RWPE2 (cell line): ENCODE data around the gene PLD4.
"Not testable (repeated sequence)": the region's sequence is repeated elsewhere in the genome, so short reads cannot be mapped to it uniquely, and the experiment has no call there.

Experiments
- ATAC-seq: fragments of 200-7000 bp; cut with Tn5 transposase; 3 replicates; pipeline ENCODE4 v1.9.1; 2021; ENCODE audit warnings: low read depth
- DNase-seq: peaks from one replicate; pipeline ENCODE4 v3.0.0-alpha.2; 2020; ENCODE audit warnings: low spot score
- H3K27ac ChIP-seq: fragments of 450-650 bp; 2 replicates; pipeline ENCODE4 v1.5.1; 2017; ENCODE audit warnings: mild to moderate bottlenecking; ENCODE audit not compliant: poor library complexity, severe bottlenecking
- H3K27me3 ChIP-seq: fragments of 250-450 bp; sonication (Bioruptor Pico); 2 replicates; pipeline ENCODE4 v1.5.1; 2021; ENCODE audit warnings: mild to moderate bottlenecking, moderate library complexity; ENCODE audit not compliant: insufficient read depth, poor library complexity, severe bottlenecking
- H3K36me3 ChIP-seq: fragments of 250-450 bp; sonication (Bioruptor Pico); 2 replicates; pipeline ENCODE4 v1.5.1; 2020; ENCODE audit warnings: low read depth, mild to moderate bottlenecking, moderate library complexity
- H3K4me1 ChIP-seq: fragments of 250-450 bp; sonication (Bioruptor Pico); 2 replicates; pipeline ENCODE4 v1.5.1; 2021; ENCODE audit warnings: mild to moderate bottlenecking, moderate library complexity; ENCODE audit not compliant: insufficient read depth, poor library complexity, severe bottlenecking
- H3K4me3 ChIP-seq: fragments of 250-450 bp; sonication (Bioruptor Pico); 2 replicates; pipeline ENCODE4 v1.5.1; 2021; ENCODE audit warnings: mild to moderate bottlenecking, moderate library complexity; ENCODE audit not compliant: severe bottlenecking
- H3K9me3 ChIP-seq: fragments of 250-450 bp; sonication (Bioruptor Pico); 2 replicates; pipeline ENCODE4 v1.5.1; 2021; ENCODE audit warnings: mild to moderate bottlenecking, moderate library complexity; ENCODE audit not compliant: severe bottlenecking
- CTCF ChIP-seq: fragments of 450-650 bp; IDR thresholded peaks from one replicate; pipeline ENCODE4 v1.5.1; 2017; ENCODE audit warnings: mild to moderate bottlenecking, moderate library complexity; ENCODE audit not compliant: poor library complexity, severe bottlenecking

PLD4 gene

GRCh38 chr14:104912053-104912452, 12.6 kb upstream of the PLD4 start:
- Histone ChIP-seq H3K4me3 (no peak overlapping the region), H3K9me3 (peaks cover 11% of the 10 kb centered on the region), H3K4me1 (no peaks in the 10 kb centered on the region), H3K27ac (no peak overlapping the region), H3K36me3 (no peaks in the 10 kb centered on the region), H3K27me3 (peaks cover 7% of the 10 kb centered on the region)
- ATAC-seq (no peak), DNase-seq (no peak)
- no peak for TF ChIP-seq CTCF

GRCh38 chr14:104913435-104913834, 11.2 kb upstream of the PLD4 start:
- ATAC-seq (no peak), DNase-seq (no peak)
- no peaks in the 10 kb centered on the region for H3K4me1 ChIP-seq
- H3K27ac ChIP-seq, result no peak overlapping the region
- no peaks in the 10 kb centered on the region for H3K27me3 ChIP-seq
- peaks cover 11% of the 10 kb centered on the region for H3K9me3 ChIP-seq
- H3K4me3 ChIP-seq, result no peak overlapping the region
- no peaks in the 10 kb centered on the region for H3K36me3 ChIP-seq
- TF ChIP-seq CTCF, result no peak

GRCh38 chr14:104917116-104917515, 7.6 kb upstream of the PLD4 start:
- H3K4me1 ChIP-seq, result no peaks in the 10 kb centered on the region
- H3K27me3 ChIP-seq, result no peaks in the 10 kb centered on the region
- no peak overlapping the region for H3K27ac ChIP-seq
- ATAC-seq (no peak), DNase-seq (no peak)
- no peaks in the 10 kb centered on the region for H3K36me3 ChIP-seq
- no peak for TF ChIP-seq CTCF
- H3K9me3 ChIP-seq, result peaks cover 2% of the 10 kb centered on the region
- no peak overlapping the region for H3K4me3 ChIP-seq

- DNase-seq, result no peak
- Histone ChIP-seq H3K36me3 (no peaks in the 10 kb centered on the region), H3K9me3 (no peaks in the 10 kb centered on the region), H3K27ac (no peak overlapping the region), H3K4me3 (no peak overlapping the region), H3K4me1 (no peaks in the 10 kb centered on the region), H3K27me3 (no peaks in the 10 kb centered on the region)
- no peak for TF ChIP-seq CTCF
- ATAC-seq, result no peak
These were observed 6.7 kb upstream of the PLD4 start for GRCh38 chr14:104917993-104918392.

GRCh38 chr14:104919152-104919992, 5.3 kb upstream of the PLD4 start:
- not testable (repeated sequence) for H3K27me3 ChIP-seq, H3K9me3 ChIP-seq, H3K36me3 ChIP-seq, DNase-seq, H3K4me3 ChIP-seq, H3K4me1 ChIP-seq, H3K27ac ChIP-seq, ATAC-seq
